VCaP (cell line): ENCODE data around the gene FBXL15.

ENCODE experiments used
- H3K27ac ChIP-seq: fragments of 450-650 bp; 2 replicates; pipeline ENCODE4 v1.5.1; 2017
- TF ChIP-seq, protein P1 (sequence below): fragments of 450-650 bp; conservative IDR thresholded peaks from 2 replicates; pipeline ENCODE4 v1.5.1; 2017; ENCODE audit warnings: mild to moderate bottlenecking, moderate library complexity

The FBXL15 gene

DNA sequence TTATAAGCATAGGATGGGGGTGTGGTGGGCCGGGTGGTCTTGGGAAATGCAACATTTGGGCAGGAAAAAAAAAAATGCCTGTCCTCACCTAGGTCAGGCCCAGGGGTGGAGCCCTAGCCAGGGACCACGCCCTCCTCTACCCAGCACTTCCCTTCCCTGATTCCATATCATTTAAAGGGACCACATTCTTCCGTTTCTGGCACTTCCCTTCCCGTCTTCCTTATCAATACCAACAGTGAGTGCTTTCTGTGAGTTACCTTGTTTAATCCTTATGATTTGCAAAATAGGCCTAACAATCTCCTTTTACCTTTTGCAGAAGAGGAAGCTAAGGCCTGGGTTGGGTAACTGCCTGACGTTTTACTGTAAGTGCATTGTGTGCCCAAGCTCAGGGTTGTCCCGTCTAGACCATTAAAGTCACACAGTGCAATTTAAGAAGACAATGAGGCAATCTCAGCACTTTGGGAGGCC is 47.4 kb downstream of the FBXL15 start:
- no peak overlapping the region for H3K27ac ChIP-seq
- TF ChIP-seq, protein P1, sequence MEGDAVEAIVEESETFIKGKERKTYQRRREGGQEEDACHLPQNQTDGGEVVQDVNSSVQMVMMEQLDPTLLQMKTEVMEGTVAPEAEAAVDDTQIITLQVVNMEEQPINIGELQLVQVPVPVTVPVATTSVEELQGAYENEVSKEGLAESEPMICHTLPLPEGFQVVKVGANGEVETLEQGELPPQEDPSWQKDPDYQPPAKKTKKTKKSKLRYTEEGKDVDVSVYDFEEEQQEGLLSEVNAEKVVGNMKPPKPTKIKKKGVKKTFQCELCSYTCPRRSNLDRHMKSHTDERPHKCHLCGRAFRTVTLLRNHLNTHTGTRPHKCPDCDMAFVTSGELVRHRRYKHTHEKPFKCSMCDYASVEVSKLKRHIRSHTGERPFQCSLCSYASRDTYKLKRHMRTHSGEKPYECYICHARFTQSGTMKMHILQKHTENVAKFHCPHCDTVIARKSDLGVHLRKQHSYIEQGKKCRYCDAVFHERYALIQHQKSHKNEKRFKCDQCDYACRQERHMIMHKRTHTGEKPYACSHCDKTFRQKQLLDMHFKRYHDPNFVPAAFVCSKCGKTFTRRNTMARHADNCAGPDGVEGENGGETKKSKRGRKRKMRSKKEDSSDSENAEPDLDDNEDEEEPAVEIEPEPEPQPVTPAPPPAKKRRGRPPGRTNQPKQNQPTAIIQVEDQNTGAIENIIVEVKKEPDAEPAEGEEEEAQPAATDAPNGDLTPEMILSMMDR: no peak

DNA sequence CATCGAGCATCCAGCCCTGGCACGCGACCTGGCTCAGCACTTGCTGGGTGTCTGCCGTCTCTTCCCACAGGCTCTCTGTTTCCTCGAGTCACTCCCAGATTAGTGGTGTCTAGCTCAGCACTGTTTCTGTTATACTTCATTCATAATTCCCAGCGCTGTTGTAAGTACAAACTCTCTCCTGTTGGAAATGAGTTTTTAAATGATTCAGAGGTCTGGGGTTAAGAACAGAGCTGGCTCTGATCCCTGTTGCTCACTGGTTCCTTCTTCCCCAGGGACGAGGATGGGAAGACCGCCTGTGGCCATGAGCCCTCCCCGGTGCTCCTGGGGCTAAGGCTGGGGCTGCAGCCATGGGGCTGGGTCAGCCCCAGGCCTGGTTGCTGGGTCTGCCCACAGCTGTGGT is 48.0 kb downstream of the FBXL15 start:
- H3K27ac ChIP-seq: no peak overlapping the region
- TF ChIP-seq, protein P1: no peak

DNA sequence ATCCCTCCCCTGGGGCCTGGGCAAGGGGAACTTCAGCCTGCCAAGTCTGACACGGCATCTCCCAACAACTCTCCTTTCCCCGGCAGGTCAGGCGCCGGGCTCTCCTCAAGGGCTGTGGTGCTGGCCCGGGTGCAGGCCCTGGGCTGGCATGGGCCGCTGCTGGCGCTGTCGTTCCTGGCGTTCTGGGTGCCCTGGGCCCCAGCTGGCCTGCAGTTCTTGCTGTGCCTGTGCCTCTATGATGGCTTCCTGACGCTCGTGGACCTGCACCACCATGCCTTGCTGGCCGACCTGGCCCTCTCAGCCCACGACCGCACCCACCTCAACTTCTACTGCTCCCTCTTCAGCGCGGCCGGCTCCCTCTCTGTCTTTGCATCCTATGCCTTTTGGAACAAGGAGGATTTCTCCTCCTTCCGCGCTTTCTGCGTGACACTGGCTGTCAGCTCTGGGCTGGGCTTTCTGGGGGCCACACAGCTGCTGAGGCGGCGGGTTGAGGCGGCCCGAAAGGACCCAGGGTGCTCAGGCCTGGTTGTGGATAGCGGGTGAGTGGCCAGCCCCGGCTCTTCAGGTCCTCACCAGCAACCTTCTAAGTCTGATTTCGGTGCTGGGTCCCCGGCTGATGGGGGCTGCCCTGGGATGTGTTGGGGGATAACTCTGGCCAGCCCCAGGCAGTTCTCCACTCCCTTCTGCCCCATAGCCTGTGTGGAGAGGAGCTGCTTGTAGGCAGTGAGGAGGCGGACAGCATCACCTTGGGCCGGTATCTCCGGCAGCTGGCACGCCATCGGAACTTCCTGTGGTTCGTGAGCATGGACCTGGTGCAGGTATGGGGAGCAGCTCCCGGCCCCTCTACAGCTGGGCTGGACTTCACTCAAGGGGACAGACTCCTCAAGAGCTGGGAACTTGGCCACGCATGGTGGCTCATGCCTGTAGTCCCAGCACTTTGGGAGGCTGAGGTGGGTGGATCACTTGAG is 50.2 kb downstream of the FBXL15 start:
- TF ChIP-seq, protein P1: no peak
- H3K27ac ChIP-seq: no peak overlapping the region
